HCT116 (cell line): ENCODE data around the gene CCDC28B.

Experiments
- CTCF ChIP-seq, 3 experiments: fragments of 200-600 bp in 1 of 3; sonication (generic) in 1 of 3; IDR thresholded peaks in 2 of 3; conservative IDR thresholded peaks in 1 of 3; 2 replicates each; pipeline ENCODE4 v1.5.1; 2012 to 2017; ENCODE audit warnings: low read depth in 2 of 3, low read length in 2 of 3, antibody characterized with exemption in 1 of 3, borderline replicate concordance in 1 of 3, control low read depth in 1 of 3, mild to moderate bottlenecking in 1 of 3, mixed read lengths in 1 of 3, mixed run types in 1 of 3, moderate library complexity in 1 of 3; ENCODE audit not compliant: insufficient read depth in 1 of 3
- EZH2 ChIP-seq: fragments of 200-600 bp; sonication (generic); IDR thresholded peaks from 2 replicates; pipeline ENCODE4 v1.6.1; 2017; ENCODE audit warnings: antibody characterized with exemption, mixed run types
- JUND ChIP-seq: IDR thresholded peaks from 2 replicates; pipeline ENCODE4 v1.6.1; 2012
- MAX ChIP-seq: IDR thresholded peaks from 2 replicates; pipeline ENCODE4 v1.6.1; 2012

DNA sequence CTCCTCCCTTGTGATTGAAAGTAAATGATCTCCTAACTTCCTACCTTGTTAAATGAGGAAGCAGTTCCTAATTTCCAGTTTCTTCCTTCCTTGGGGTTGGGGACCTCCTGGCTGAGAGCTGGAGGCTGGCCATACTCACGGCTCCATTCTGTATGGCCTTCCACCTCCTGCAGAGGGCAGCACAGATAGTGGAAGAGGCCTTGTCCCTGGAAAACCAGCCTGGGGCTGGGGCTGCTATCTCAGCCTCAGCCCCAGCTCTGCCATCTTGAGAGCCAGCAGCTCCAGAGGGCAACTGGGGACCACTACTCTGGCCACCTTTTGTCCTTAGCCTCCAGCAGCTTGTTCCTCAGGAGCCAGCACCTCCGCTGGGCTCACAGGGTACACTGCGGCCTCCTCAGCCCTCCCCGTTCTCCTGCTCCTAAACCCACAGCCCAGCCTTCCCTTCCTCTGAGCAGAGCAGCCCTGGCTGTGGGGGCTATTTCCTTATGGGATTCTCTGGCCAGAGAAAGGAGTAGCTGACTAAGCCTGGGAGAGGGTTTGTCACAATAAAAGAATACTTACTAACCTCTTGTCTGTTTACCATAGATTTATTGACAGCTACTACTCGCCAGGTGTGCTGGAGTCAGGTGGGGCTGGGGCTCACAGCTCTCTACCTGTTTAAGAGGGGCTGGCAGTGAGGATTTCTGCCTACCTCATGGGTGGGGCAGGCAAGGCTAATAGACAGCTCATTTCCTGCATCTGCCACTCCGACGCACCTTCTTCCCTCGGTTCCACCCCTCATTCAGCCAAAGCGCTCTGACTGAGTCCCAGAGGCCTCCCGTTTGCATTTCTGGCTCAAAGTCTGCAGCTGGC lies 15.5 kb downstream of the CCDC28B start:
- TF ChIP-seq CTCF (IDR thresholded peaks at IDR 0.05 in 2 of 3, conservative IDR thresholded peaks at IDR 0.05 in 1 of 3; ENCODE audit: borderline replicate concordance in 1 of 3, insufficient read depth in 1 of 3, low read depth in 2 of 3, low read length in 2 of 3), result peak; percentile 76 to 92 (median 90); a peak in 5 of 6 replicates
- no peak for TF ChIP-seq MAX
- TF ChIP-seq EZH2, result no peak
- TF ChIP-seq JUND, result no peak
